GM18520 (cell line): ENCODE measurements around the gene RPUSD4.
"Not testable (repeated sequence)": the region's sequence is repeated elsewhere in the genome, so short reads cannot be mapped to it uniquely, and the experiment has no call there.

Experiments used
- ATAC-seq: cut with Tn5 transposase; IDR thresholded peaks from one replicate; pipeline ENCODE4 v1.9.1; 2021; ENCODE audit not compliant: unreplicated experiment

The RPUSD4 gene, protein sequence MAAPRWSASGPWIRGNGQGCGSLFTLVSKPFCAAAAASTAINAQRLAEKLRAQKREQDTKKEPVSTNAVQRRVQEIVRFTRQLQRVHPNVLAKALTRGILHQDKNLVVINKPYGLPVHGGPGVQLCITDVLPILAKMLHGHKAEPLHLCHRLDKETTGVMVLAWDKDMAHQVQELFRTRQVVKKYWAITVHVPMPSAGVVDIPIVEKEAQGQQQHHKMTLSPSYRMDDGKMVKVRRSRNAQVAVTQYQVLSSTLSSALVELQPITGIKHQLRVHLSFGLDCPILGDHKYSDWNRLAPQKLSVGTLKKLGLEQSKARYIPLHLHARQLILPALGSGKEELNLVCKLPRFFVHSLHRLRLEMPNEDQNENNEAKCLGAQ

DNA sequence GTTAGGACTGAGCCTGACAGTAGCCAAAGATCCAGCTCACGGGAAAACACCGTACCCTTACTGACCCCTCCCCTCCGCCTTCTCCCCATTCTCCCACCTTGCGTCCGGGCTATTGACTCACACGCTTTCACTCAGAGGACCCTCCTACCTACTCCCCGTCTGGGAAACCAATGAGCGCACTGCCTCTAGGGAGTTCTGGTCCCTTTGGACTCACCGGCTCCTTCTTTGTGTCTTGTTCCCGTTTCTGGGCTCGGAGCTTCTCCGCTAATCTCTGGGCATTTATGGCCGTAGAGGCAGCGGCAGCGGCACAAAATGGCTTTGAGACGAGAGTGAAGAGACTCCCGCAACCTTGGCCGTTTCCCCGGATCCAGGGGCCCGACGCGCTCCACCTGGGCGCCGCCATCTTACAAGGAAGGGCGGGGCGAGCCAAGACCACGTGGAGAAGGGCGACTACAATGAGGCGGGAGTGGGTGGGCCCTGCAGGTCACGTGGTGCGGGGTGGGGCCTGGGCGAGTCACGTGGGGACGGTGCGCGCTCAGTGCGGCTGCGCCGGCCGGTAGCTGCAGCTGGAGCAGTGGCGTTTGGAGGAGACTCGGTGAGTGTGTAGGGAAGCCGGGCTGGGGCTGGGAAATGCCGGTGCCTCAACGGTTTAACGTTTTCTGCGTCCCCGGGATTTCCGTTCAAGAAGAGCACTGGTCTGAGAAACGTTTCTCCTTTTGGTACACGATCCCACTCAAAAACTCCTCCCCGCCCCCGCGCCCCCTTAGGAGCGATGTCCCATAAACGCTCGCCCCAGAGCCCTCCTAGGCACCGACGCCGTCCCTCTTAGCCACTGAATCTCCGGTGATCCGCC lies at the start of gene RPUSD4, which contains the start of gene FAM118B:
RPUSD4 (minus strand) TSS at position 415 of the 853 bp plus-strand sequence; CDS start at position 403, 12 bp downstream.
FAM118B (plus strand) TSS at position 547 of the 853 bp plus-strand sequence. CDS start 23,220 bp downstream, outside the sequence.
- ATAC-seq = peak; percentile 87

DNA sequence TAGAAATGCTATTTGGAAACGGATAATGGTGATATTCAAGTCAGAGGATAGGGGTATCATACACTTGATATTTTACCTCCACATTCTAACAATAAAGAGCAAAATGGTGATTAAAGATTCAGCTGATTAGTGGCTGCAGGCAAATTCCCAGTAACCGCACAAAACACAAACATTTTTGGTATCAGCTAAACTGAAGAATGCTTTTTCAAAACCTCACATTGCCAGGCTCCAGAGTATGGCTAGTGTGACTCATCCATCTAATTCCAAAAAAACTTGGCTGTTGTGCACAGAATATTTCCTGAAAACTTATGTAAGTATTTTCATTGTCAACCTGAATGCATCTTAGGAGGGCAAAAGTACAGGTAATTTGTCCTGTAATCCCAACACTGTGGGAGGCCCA lies 46.3 kb upstream of the RPUSD4 start:
- ATAC-seq = no peak

DNA sequence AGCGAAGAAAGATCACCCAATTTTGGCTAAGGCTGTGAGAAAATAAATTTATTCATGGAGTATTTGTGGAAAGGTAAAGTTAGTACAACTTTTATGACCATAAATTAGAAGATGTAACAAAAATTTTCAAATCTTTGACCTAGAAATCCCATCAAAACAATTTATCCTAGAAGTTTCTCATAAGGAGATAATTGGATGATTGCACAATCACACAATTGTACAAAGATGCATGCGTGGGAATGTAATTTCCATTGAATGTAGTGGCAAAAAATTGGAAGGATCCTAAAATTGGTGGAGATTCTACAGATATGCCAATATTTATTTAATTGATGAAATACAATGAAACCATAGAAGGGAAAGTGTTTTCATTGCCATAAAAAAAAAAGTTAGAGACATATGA lies 45.7 kb upstream of the RPUSD4 start:
- ATAC-seq = no peak

DNA sequence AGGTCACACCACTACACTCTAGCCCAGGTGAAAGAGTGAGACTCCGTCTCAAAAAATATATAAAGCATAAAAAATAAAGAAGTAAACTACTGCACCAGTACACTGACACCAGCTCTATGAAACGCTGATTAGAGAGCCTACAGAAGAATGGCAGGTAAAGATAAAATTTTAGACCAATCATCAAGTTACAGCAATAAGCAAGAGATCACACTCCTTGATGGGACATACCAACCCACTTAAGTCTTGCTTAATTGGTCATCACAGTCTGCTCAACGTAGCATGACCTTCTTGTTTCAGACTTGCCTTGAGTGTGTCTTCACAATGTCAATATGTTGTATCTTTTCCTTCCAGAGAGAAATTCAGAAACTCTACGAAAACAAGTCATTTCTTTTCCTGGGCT lies 44.8 kb upstream of the RPUSD4 start:
- ATAC-seq = no peak

DNA sequence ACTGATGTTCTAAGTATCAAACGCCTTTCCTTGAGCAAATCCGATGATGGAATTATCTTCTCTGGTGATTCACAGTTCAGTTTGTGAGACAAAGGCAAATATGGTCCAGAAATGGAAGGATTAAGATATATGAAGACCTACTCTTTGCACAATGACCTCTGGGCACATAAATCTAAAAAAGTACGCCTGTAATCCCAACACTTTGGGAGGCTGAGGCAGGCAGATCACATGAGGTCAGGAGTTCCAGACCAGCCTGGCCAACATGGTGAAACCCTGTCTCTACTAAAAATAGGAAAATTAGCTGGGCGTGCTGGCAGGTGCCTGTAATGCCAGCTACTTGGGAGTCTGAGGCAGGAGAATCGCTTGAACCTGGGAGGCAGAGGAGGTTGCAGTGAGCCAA lies 44.1 kb upstream of the RPUSD4 start:
- not testable (repeated sequence) for ATAC-seq

DNA sequence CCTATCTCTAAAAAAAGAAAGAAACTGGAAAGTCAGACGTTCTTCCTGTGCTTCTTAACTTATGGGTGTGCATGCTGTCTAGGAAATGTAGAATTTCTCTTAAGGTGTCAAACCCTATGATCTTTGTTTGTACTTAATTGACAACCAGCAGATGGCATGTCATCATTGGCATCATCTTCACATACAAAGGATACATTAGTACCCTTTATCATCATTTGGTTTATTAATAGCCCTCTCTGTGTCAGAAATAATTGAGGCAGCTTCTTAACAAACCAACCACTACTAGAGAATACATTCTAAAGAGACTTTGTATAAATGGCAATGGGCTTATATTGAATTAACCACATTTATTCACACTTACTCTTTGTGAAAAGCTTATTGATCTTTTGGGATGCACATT lies 43.4 kb upstream of the RPUSD4 start:
- no peak for ATAC-seq

DNA sequence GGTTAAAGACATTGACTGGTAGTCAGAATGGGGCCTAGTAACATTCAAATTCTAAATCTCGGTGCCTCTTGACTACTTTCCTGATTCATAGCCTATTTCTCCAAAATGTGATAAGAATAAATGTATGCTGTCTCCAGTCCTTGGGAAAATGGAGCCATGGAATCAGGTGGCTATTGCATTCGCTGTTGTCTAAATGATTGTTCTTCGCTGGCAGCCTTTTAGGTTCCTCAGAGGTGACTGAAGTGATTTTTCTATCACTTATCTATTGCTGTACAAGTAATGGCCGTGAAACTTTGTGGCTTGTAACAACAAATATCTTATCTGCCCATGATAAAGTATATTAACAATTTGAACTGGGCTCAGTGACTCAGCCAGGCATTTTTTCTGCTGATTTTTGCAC lies 41.8 kb upstream of the RPUSD4 start:
- no peak for ATAC-seq

DNA sequence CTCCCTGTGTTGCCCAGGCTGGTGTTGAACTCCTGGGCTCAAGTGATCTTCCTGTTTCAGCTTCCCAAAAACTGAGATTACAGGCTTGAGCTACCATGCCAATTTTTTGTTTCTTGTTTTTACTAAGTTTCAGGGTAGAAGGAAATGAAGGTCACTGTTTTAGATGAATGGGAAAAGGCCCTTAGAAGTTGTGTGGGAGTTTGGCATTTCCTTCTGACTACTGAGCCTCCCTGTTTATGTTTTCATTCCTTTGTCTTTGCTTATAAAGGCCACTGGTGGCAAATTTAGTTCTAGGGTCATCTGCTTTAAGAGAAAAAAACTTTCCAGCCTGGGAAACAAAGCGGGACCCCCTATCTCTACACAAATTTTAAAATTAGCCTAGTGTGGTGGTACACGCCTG lies 35.2 kb upstream of the RPUSD4 start:
- no peak for ATAC-seq

DNA sequence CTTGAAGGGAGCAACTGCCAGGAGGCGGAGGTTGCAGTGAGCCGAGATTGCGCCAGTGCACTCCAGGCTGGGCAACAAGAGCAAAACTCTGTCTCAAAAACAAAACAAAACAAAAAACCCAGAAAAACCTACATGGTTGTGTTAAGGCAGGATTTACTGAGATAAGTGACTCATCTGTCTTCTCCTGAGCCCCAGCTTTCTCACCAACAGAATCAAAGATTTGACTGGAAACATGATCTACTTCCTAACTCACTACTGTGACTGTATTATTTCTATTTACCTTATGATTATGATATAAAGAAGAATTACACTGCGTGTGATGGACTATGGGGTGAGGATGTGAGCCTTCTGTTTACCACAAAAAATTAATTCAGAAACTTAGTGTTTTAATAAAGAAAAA lies 21.9 kb upstream of the RPUSD4 start:
- ATAC-seq = no peak

DNA sequence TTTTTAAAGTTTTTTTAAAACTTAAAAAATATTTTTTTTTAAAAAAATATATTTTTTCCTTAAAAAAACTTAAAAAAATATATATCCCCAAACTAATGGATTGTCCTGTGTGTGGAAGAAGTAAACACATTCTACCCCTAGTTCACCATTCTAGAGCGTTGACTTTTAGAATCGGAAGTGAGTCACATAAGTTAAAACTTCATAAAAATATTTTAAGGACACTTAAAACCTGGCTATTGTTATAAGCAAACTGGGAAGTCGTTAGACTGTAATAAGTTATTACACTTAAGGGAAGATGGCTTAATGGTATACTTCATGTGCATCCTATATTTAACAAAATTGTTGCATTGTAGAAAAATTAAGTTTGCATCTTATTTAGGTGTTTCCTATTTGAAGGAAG lies 21.2 kb upstream of the RPUSD4 start:
- ATAC-seq = no peak

DNA sequence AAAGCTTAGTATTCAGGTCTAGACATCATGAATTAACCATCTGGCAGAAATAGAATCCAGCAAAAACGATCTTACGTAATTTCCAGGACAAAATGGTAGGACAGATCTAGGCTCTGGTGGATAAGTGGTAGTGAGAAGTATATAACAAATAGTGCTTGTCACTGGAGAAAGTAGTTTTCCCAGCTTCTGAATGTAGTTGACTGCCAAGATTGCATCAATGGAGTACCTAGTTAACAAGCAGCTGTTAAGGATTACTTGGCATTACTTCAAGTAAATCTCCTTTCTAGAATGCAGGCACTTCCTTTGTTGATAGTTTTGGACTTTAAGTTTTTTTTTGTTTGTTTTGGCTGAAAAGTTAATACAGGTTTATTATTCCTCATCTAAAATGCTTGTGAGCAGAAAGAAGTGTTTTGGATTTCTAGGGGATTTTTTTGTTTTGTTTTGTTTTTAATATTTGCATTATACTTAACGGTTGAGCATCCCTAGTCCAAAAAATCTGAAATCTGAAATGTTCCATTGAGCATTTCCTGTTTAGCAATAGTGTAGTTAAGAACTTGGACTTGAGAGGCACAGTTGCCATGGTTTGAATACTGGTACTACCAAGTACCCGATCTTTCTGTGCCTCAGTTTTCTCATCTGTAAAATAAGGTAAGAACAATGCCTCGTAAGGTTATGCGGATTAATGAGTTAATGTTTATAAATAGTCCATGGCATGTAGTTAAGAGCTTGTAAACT lies 20.4 kb upstream of the RPUSD4 start:
- ATAC-seq = no peak

DNA sequence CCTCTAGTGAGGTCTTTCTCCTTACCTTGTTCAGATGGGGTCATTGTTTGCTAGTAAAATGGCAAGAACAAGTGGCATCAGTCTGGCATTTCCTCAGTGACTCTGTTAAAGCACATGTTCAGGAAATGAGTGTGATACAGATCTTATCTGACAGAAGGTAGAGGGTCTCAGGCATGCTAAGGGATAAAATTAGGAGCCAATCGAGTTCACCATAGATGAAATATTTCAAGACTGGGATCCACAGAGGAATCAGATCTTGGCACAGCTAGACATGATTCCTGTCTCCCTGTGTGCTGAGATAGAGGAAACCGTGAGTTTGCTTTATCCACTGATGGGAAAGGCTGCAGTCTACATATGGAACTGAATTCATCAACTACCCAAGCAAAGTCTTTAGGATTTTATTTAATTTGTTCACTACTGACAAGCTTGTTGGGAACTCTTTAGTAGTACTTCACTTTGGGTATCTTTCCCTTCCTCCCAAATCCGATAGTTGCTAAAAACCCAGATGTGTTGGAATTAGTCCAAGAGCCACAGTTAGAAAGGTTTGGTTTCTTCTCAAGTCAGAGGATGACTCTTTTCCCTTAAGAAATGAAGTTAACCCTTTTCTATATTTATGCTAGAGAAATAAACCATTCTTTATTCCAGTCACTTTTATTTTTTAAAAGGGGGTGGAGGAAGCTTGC lies 18.5 kb upstream of the RPUSD4 start:
- ATAC-seq = no peak

DNA sequence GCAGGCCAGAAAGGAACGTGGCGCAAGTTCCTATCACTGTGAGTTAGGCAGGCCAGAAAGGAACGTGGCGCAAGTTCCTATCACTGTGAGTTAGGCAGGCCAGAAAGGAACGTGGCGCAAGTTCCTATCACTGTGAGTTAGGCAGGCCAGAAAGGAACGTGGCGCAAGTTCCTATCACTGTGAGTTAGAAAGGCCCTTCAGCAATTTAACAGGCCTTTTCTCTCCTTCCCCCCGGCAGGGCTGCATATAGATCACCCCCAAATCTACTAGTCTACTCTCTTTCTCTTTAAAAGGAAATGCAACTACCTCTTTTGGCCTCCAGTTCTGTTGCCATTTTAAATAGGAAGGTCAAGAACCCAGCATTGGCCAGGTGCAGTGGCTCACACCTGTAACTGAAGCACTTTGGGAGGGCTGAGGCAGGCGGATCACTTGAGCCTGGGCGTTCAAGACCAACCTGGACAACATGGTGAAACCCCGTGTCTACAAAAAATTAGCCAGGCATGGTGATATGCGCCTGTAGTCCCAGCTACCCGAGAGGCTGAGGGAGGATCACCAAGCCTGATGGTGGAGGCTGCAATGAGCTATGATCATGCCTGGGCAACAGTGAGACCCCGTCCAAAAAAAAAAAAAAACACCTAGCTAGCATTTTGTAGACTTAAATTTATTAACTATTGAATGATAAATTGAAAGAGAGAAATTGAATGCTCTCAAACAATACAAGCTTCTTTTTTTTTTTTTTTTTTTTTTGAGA lies 15.1 kb upstream of the RPUSD4 start:
- no peak for ATAC-seq

DNA sequence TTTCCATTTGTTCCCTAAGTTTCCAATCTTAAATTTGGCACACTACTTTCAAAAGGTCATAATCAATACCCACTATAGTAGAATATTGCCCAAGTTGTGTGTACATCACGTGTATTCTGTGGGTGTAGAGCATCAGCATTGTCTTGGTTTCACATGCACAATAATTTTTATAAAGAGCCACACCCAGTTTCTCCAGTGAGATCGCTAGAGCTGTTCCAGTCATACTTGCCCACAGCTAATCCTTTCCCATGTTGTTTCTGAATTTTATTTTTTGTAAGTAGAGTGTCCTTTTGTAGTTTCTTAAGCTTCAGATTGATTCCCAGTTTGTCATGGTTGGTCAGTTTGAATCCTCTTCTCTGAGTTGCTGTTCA lies 13.8 kb upstream of the RPUSD4 start:
- no peak for ATAC-seq

DNA sequence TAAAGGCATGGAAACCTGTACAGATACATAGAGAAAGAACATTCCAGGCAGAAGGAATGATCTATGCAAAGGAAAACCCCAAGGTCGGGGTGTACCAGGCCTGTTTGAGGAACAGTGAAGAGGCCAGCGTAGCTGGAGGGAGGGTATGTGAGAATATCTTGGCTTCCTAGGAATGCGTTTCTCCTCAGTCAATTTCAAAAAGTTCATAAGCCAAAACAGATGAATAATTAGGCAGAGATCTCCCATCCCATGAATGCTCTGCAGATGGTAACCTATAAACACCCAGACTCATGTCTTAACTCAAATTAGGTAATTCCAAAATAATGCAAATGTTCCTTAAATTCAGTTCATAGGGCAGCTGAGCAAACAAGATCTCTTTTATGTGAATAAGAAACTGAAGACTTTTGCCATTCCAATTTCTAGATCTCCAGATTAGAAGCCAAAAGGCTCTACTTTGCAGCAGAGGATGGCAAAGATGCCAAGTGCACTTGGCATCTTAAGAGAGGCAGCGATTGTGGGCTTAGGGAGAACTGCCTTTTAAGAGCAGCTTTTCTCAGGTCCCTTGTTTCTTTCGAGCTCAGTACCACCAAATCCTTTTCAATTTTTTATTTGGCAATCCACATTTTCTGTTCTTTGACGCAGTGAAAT lies 13.3 kb upstream of the RPUSD4 start:
- ATAC-seq = no peak

DNA sequence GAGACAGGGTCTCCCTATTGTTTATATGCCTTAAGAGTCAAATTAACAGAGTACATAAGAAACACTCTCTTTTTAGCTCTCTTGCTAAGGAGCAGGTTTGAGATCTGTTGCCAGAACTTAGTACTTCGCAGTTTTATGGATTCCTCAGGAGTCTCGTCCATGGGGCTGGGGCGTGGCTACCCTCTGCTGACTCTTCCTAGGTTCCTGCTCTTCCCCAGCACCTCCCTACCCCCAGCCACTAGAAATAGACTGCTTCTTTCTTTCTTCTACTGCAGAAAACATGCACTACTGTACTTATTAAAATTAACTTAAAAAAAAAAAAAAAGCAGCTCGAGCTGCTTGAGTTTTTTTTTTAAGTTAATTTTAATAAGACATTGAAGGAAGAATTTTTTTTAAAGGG lies 8.1 kb upstream of the RPUSD4 start:
- no peak for ATAC-seq

DNA sequence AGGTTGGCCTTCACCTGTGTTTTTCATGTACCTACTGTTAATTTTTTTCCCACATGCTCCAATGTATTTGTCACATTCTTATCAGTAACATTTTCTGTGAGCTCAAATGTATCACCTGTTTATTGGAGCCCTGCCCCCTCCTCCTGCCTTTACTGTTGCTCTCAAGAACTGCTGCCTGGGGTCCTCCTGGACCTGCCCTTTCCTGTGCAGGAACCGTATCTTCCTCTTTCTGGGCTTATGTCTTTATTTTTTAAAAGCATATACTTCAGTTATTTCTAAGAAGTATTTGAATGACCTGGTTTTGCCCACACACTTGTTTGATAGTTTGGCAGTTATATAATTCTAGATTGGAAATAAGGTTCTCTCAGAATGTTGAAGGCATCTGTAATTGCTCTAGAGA lies 6.0 kb upstream of the RPUSD4 start:
- no peak for ATAC-seq

DNA sequence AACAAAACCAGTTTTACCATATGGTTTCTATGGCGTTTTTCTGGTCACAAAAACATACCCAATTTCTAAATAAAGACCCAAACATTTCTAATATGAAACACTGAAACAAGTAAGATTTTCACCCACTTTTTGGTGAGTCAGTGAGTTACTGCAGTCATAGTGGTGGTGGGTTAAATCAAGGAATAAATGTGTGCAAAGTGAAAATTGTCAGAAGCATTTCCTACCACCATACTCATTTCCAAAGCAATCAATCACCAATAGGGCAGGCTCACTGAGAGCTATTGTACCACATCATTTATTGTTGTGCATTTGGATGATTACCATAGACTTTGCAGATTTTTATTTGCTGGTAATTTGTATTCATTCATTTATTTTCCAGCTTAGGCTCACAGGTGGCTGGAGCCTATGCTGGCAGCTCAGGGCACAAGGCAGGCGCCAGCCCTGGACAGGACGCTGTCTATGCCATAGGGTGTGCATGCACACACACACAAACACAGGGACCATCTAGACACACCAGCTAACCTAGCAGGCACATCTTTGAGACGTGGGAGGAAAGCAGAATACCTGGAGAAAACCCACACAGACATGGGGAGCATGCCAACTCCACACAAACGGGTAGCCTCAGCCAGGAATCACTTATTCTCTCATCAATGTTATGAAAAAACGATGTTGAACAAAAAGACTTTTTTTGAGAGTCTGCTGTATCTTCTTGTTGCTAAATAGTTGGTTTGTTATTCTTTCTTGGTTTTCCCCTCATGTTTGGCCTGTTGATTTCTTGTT lies 5.3 kb upstream of the RPUSD4 start:
- no peak for ATAC-seq

DNA sequence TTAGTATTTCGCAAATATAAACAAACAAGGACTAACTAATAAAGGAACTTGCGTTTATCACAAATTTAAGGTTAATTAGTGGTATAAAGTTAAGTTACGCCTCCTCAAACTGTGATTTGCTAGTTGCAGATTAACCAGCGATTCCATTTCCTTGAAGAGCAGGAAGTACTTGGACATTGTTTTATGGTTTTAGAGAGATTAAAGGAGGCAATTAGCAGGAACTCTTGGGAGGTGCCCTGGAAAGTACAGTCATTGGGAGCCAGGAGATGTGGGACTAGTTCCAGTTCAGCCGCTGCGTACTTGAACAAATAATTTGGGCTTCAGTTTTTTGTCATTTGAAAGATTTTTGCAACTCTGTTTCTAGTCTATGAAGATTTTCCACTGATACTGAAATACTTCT lies 3.4 kb upstream of the RPUSD4 start:
- ATAC-seq = no peak
